HCT116 (cell line): Measurements from ENCODE around the gene KIAA0319L. TPM values are rescaled to one million over a fixed set of nuclear protein-coding genes. Genes with fewer than 3 reads are reported as not detected.

Experiments used
- ATAC-seq: fragments of 200-7000 bp; cut with Tn5 transposase; 2 replicates; pipeline ENCODE4 v1.9.1; 2020; ENCODE audit warnings: mild to moderate bottlenecking, moderate library complexity
- BruUV-seq: library from RNA; stranded (reverse); fragments of 400-500 nt; replicated peaks from 2 replicates; lab custom pipeline; 2021; lab: Mats Ljungman, UMichigan
- CTCF ChIA-PET: fragments of 300-600 bp; sonication (Branson Sonifier 250); formaldehyde crosslinking; loops from one replicate; lab custom pipeline; 2021; ENCODE audit warnings: antibody characterized with exemption; lab: Charles Lee
- POLR2A ChIA-PET: fragments of 300-600, 350-600 bp; sonication (Branson Sonifier 250); formaldehyde crosslinking; loops from one replicate; lab custom pipeline; 2021; ENCODE audit warnings: antibody characterized with exemption; lab: Charles Lee
- RAD21 ChIA-PET, 2 experiments: fragments of 300-600 bp; sonication (Branson Sonifier 250); formaldehyde crosslinking; loops; one replicate each; lab custom pipeline; 2023; ENCODE audit warnings: low total read pairs in 2 of 2; ENCODE audit not compliant: uncharacterized antibody in 2 of 2, unreplicated experiment in 2 of 2, low non-redundant PET in 1 of 2; lab: Charles Lee
- DNase-seq: peaks from one replicate; pipeline ENCODE4 v3.0.0-alpha.2; 2010; ENCODE audit warnings: low read depth, low spot score
- H2AFZ ChIP-seq: fragments of 200-600 bp; shearing (Covaris generic), sonication (generic); 2 replicates; pipeline ENCODE4 v1.6.1; 2017; ENCODE audit warnings: low read depth, mixed run types, mixed read lengths, antibody characterized with exemption, low read length; ENCODE audit not compliant: poor library complexity, severe bottlenecking
- H3K27ac ChIP-seq: 2 replicates; pipeline ENCODE4 v1.5.1; 2012; ENCODE audit warnings: low read depth, low read length
- H3K27me3 ChIP-seq: fragments of 200-600 bp; sonication (generic); 2 replicates; pipeline ENCODE4 v1.6.1; 2016; ENCODE audit warnings: mixed run types, low read length, mixed read lengths; ENCODE audit not compliant: insufficient read depth
- H3K36me3 ChIP-seq, 2 experiments: fragments of 200-500 bp in 1 of 2; fragments of 200-600 bp in 1 of 2; sonication (Bioruptor generic) in 1 of 2; sonication (generic) in 1 of 2; 2 replicates each; pipeline versions ENCODE4 v1.5.1 to v1.6.1; 2014 to 2016; ENCODE audit warnings: low read length in 2 of 2, inconsistent platforms in 1 of 2, mixed read lengths in 1 of 2, mixed run types in 1 of 2; ENCODE audit not compliant: insufficient read depth in 2 of 2, control insufficient read depth in 1 of 2
- H3K4me1 ChIP-seq, 2 experiments: fragments of 200-600 bp in 1 of 2; sonication (generic) in 1 of 2; 2 replicates each; pipeline versions ENCODE4 v1.5.1 to v1.6.1; 2012 to 2017; ENCODE audit warnings: low read length in 2 of 2, inconsistent platforms in 1 of 2, mild to moderate bottlenecking in 1 of 2, mixed read lengths in 1 of 2, mixed run types in 1 of 2, moderate library complexity in 1 of 2; ENCODE audit not compliant: insufficient read depth in 2 of 2, control insufficient read depth in 1 of 2
- H3K4me2 ChIP-seq: fragments of 200-600 bp; sonication (generic); 2 replicates; pipeline ENCODE4 v1.6.1; 2017; ENCODE audit warnings: mixed run types, low read length, mixed read lengths
- H3K4me3 ChIP-seq, 2 experiments: fragments of 200-600 bp in 1 of 2; sonication (generic) in 1 of 2; replicated peaks in 1 of 2; 2 replicates each; pipeline ENCODE4 v1.5.1; 2011 to 2016; ENCODE audit warnings: low read length in 2 of 2, control low read depth in 1 of 2, low read depth in 1 of 2, mild to moderate bottlenecking in 1 of 2, mixed read lengths in 1 of 2, mixed run types in 1 of 2
- H3K79me2 ChIP-seq: fragments of 200-600 bp; sonication (generic); 2 replicates; pipeline ENCODE4 v1.6.1; 2017; ENCODE audit warnings: mild to moderate bottlenecking, mixed run types, low read length, moderate library complexity, mixed read lengths; ENCODE audit not compliant: insufficient read depth
- H3K9ac ChIP-seq: fragments of 200-600 bp; sonication (generic); 2 replicates; pipeline ENCODE4 v1.6.1; 2016; ENCODE audit warnings: low read length, mixed read lengths
- H3K9me2 ChIP-seq: fragments of 200-600 bp; sonication (generic), shearing (Covaris generic); 2 replicates; pipeline ENCODE4 v1.6.1; 2017; ENCODE audit warnings: mixed run types, mild to moderate bottlenecking, moderate library complexity; ENCODE audit not compliant: insufficient read depth
- H3K9me3 ChIP-seq, 2 experiments: fragments of 200-500 bp in 1 of 2; fragments of 200-600 bp in 1 of 2; sonication (Bioruptor generic) in 1 of 2; sonication (generic) in 1 of 2; 2 replicates each; pipeline ENCODE4 v1.6.1; 2014 to 2017; ENCODE audit warnings: low read length in 2 of 2, mixed read lengths in 2 of 2, inconsistent platforms in 1 of 2, low read depth in 1 of 2, mild to moderate bottlenecking in 1 of 2, mixed run types in 1 of 2, moderate library complexity in 1 of 2; ENCODE audit not compliant: control insufficient read depth in 1 of 2, insufficient read depth in 1 of 2
- H4K20me1 ChIP-seq: fragments of 200-600 bp; sonication (generic), shearing (Covaris generic); 2 replicates; pipeline ENCODE4 v1.6.1; 2017; ENCODE audit warnings: mixed run types, mild to moderate bottlenecking, moderate library complexity; ENCODE audit not compliant: insufficient read depth
- EGR1 ChIP-seq: IDR thresholded peaks from 2 replicates; pipeline ENCODE4 v1.6.1; 2012; ENCODE audit warnings: low read depth
- ELF1 ChIP-seq: IDR thresholded peaks from 2 replicates; pipeline ENCODE4 v1.6.1; 2012; ENCODE audit warnings: low read depth, borderline replicate concordance
- EZH2 ChIP-seq: fragments of 200-600 bp; sonication (generic); IDR thresholded peaks from 2 replicates; pipeline ENCODE4 v1.6.1; 2017; ENCODE audit warnings: antibody characterized with exemption, mixed run types
- EZH2phosphoT487 ChIP-seq: fragments of 200-600 bp; IDR thresholded peaks from 2 replicates; pipeline ENCODE4 v1.6.1; 2018; ENCODE audit warnings: antibody characterized with exemption, borderline replicate concordance
- FOSL1 ChIP-seq: IDR thresholded peaks from 2 replicates; pipeline ENCODE4 v1.6.1; 2012; ENCODE audit warnings: low read depth
- JUND ChIP-seq: IDR thresholded peaks from 2 replicates; pipeline ENCODE4 v1.6.1; 2012
- POLR2A ChIP-seq: IDR thresholded peaks from 2 replicates; pipeline ENCODE4 v1.7.0; 2011; ENCODE audit warnings: borderline replicate concordance; ENCODE audit not compliant: insufficient read depth, insufficient read length; ENCODE audit errors: extremely low read depth
- POLR2AphosphoS5 ChIP-seq: IDR thresholded peaks from 2 replicates; pipeline ENCODE4 v1.6.1; 2011; ENCODE audit warnings: mild to moderate bottlenecking, low read depth, low read length, moderate library complexity
- RAD21 ChIP-seq: IDR thresholded peaks from 2 replicates; pipeline ENCODE4 v1.6.1; 2012; ENCODE audit warnings: low read depth, mild to moderate bottlenecking
- SIN3A ChIP-seq: IDR thresholded peaks from 2 replicates; pipeline ENCODE4 v1.6.1; 2012; ENCODE audit warnings: low read depth
- SP1 ChIP-seq: IDR thresholded peaks from 2 replicates; pipeline ENCODE4 v1.6.1; 2012; ENCODE audit warnings: low read depth
- TCF7L2 ChIP-seq: IDR thresholded peaks from 2 replicates; pipeline ENCODE4 v1.7.0; 2011; ENCODE audit warnings: borderline replicate concordance, inconsistent platforms; ENCODE audit not compliant: insufficient read depth, insufficient read length; ENCODE audit errors: extremely low read depth
- YY1 ChIP-seq: IDR thresholded peaks from 2 replicates; pipeline ENCODE4 v1.6.1; 2011; ENCODE audit warnings: low read length, low read depth, moderate library complexity, mild to moderate bottlenecking; ENCODE audit not compliant: insufficient replicate concordance; ENCODE audit errors: extremely low read depth
- ZFX ChIP-seq: fragments of 450-650 bp; IDR thresholded peaks from 2 replicates; pipeline ENCODE4 v1.6.1; 2017
- intact Hi-C: fragments of 100-400 bp; cut with micrococcal nuclease; formaldehyde crosslinking; loops from 2 replicates; pipeline ENCODE4 v1.10.0; 2022
- total RNA-seq: library from RNA; stranded (reverse); gene quantifications from one replicate; pipeline ENCODE4 v1.2.1, GENCODE V29; 2021; ENCODE audit not compliant: unreplicated experiment
- TF ChIP-seq, protein P1 (sequence below), 3 experiments: fragments of 200-600 bp in 1 of 3; sonication (generic) in 1 of 3; IDR thresholded peaks in 2 of 3; conservative IDR thresholded peaks in 1 of 3; 2 replicates each; pipeline ENCODE4 v1.5.1; 2012 to 2017; ENCODE audit warnings: low read depth in 2 of 3, low read length in 2 of 3, antibody characterized with exemption in 1 of 3, borderline replicate concordance in 1 of 3, control low read depth in 1 of 3, mild to moderate bottlenecking in 1 of 3, mixed read lengths in 1 of 3, mixed run types in 1 of 3, moderate library complexity in 1 of 3; ENCODE audit not compliant: insufficient read depth in 1 of 3
- TF ChIP-seq, protein P2 (sequence below): IDR thresholded peaks from 2 replicates; pipeline ENCODE4 v1.6.1; 2012
- TF ChIP-seq, protein P3 (sequence below): IDR thresholded peaks from 2 replicates; pipeline ENCODE4 v1.6.1; 2012

KIAA0319L gene
- total RNA-seq, 1 experiment from 2014 or later: 35.6 TPM

DNA sequence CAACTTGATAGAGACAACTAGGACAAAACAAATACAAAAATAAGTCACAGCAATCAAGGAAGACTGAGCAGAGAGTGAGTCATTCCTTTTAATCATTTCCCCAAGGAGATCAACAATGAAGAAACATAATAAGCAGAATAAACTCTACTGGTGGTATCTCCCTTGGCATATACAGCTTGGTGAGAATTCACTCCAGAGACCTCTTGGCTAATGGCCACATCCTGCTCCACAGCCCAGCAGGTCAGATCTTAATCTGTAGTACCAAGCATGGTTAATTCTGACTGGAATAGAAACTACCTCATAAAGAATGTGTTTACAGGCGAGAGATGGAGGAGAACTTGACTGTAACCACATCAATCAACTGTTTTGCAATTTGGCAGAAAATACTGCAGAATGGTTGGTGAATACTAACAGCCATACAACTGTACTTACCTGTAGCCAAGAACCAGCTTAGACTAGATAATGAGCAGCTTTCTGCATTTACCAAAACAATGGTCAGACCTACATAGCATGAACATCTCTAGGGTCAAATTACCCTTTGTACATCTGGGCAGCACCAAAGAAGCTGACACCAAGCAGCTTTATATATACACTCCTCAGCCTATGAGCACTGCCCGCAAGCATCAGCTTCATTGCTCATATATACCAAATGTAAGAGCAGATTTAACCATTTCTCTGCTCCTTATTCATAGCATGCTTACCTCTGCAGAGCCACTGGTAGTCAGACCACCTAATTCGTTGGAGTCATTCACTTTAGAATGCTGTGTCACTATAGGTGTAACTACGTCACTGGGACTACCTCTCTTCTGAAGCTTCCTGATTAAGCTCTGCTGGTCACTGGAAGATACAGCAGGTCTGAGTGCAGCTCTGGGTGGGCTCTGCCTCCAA, 51.0 kb downstream of the KIAA0319L start:
- ChIA-PET CTCF (no interaction called here), POLR2A (no interaction called here), RAD21 (no interaction called here)
- Histone ChIP-seq H3K27me3 (no peaks in the 10 kb centered on the region), H3K9me2 (no peaks in the 10 kb centered on the region), H4K20me1 (no peaks in the 10 kb centered on the region), H3K4me3 (no peak overlapping the region), H3K9ac (no peak overlapping the region), H3K4me1 (peaks cover 15 to 25% of the 10 kb centered on the region in 2 experiments; a peak in 2 of 4 replicates), H2AFZ (no peak overlapping the region), H3K36me3 (no peaks in the 10 kb centered on the region), H3K4me2 (no peak overlapping the region), H3K9me3 (no peaks in the 10 kb centered on the region), H3K27ac (0 out of 2 replicates have a peak overlapping the region, but pooled peaks have one; percentile 9), H3K79me2 (peaks cover 17% of the 10 kb centered on the region)
- peak; percentile 13 for DNase-seq
- no TSS peak for BruUV-seq
- ATAC-seq: peak; percentile 52
- TF ChIP-seq YY1 (no peak), ZFX (no peak), FOSL1 (no peak), EZH2 (no peak), POLR2AphosphoS5 (no peak), EZH2phosphoT487 (no peak), RAD21 (no peak), POLR2A (no peak), TCF7L2 (no peak), SIN3A (no peak), JUND (no peak), EGR1 (no peak), SP1 (no peak), ELF1 (no peak)
- TF ChIP-seq, protein P1, sequence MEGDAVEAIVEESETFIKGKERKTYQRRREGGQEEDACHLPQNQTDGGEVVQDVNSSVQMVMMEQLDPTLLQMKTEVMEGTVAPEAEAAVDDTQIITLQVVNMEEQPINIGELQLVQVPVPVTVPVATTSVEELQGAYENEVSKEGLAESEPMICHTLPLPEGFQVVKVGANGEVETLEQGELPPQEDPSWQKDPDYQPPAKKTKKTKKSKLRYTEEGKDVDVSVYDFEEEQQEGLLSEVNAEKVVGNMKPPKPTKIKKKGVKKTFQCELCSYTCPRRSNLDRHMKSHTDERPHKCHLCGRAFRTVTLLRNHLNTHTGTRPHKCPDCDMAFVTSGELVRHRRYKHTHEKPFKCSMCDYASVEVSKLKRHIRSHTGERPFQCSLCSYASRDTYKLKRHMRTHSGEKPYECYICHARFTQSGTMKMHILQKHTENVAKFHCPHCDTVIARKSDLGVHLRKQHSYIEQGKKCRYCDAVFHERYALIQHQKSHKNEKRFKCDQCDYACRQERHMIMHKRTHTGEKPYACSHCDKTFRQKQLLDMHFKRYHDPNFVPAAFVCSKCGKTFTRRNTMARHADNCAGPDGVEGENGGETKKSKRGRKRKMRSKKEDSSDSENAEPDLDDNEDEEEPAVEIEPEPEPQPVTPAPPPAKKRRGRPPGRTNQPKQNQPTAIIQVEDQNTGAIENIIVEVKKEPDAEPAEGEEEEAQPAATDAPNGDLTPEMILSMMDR (IDR thresholded peaks at IDR 0.05 in 2 of 3, conservative IDR thresholded peaks at IDR 0.05 in 1 of 3; ENCODE audit: borderline replicate concordance in 1 of 3, insufficient read depth in 1 of 3, low read depth in 2 of 3, low read length in 2 of 3): no peak
- TF ChIP-seq, protein P2, sequence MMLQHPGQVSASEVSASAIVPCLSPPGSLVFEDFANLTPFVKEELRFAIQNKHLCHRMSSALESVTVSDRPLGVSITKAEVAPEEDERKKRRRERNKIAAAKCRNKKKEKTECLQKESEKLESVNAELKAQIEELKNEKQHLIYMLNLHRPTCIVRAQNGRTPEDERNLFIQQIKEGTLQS: no peak
- TF ChIP-seq, protein P3, sequence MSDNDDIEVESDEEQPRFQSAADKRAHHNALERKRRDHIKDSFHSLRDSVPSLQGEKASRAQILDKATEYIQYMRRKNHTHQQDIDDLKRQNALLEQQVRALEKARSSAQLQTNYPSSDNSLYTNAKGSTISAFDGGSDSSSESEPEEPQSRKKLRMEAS: no peak
- intact Hi-C loops: no loop called here
